Neural cell (in vitro differentiated cells): ENCODE results near the gene PPIF. TPM values are rescaled to one million over a fixed set of nuclear protein-coding genes. Genes with fewer than 3 reads are reported as not detected.

ENCODE experiments used
- H2AFZ ChIP-seq: fragments of 200-600, 300-800 bp; sonication (generic), shearing (Covaris generic); 2 replicates; pipeline ENCODE4 v1.6.0; 2014; ENCODE audit warnings: low read depth, mild to moderate bottlenecking, antibody characterized with exemption, low read length, moderate library complexity
- H3F3A ChIP-seq: fragments of 200-600 bp; shearing (Covaris generic); 2 replicates; pipeline ENCODE4 v1.6.1; 2016; ENCODE audit warnings: mild to moderate bottlenecking, moderate library complexity, mixed read lengths, antibody characterized with exemption, low read length; ENCODE audit not compliant: insufficient read depth, poor library complexity, severe bottlenecking
- H3K27ac ChIP-seq: fragments of 200-600, 300-800 bp; sonication (generic), shearing (Covaris generic); 2 replicates; pipeline ENCODE4 v1.5.1; 2014; ENCODE audit warnings: mild to moderate bottlenecking, low read length, moderate library complexity
- H3K27me3 ChIP-seq: fragments of 300-800, 200-600 bp; sonication (generic), shearing (Covaris generic); 2 replicates; pipeline ENCODE4 v1.6.0; 2014; ENCODE audit warnings: mild to moderate bottlenecking, low read depth, low read length, moderate library complexity; ENCODE audit not compliant: insufficient read depth
- H3K36me3 ChIP-seq: fragments of 300-800, 200-600 bp; sonication (generic), shearing (Covaris generic); 2 replicates; pipeline ENCODE4 v1.5.1; 2014; ENCODE audit warnings: mild to moderate bottlenecking, antibody characterized with exemption, low read length, moderate library complexity; ENCODE audit not compliant: insufficient read depth
- H3K4me2 ChIP-seq: fragments of 300-800, 200-600 bp; sonication (generic), shearing (Covaris generic); 2 replicates; pipeline ENCODE4 v1.6.0; 2014; ENCODE audit warnings: mild to moderate bottlenecking, low read length
- H3K4me3 ChIP-seq: fragments of 300-800, 200-600 bp; sonication (generic), shearing (Covaris generic); 2 replicates; pipeline ENCODE4 v1.5.1; 2014; ENCODE audit warnings: mild to moderate bottlenecking, low read length, moderate library complexity
- H3K79me2 ChIP-seq: fragments of 200-600 bp; shearing (Covaris generic); replicated peaks from 2 replicates; pipeline ENCODE4 v1.6.0; 2014; ENCODE audit warnings: mild to moderate bottlenecking, low read length, moderate library complexity; ENCODE audit not compliant: insufficient read depth
- H3K9ac ChIP-seq: fragments of 300-800, 200-600 bp; sonication (generic), shearing (Covaris generic); 2 replicates; pipeline ENCODE4 v1.6.1; 2016; ENCODE audit warnings: mild to moderate bottlenecking, low read length, mixed read lengths
- H3K9me2 ChIP-seq: fragments of 200-600 bp; shearing (Covaris generic); 2 replicates; pipeline ENCODE4 v1.6.1; 2016; ENCODE audit warnings: mild to moderate bottlenecking, low read length, mixed read lengths; ENCODE audit not compliant: insufficient read depth
- H3K9me3 ChIP-seq: fragments of 200-600, 300-800 bp; sonication (generic), shearing (Covaris generic); 2 replicates; pipeline ENCODE4 v1.6.1; 2016; ENCODE audit warnings: mild to moderate bottlenecking, mixed run types, low read length, moderate library complexity, mixed read lengths
- H4K20me1 ChIP-seq: fragments of 200-600 bp; shearing (Covaris generic); 2 replicates; pipeline ENCODE4 v1.6.1; 2016; ENCODE audit warnings: mild to moderate bottlenecking, mixed run types; ENCODE audit not compliant: insufficient read depth
- EP300 ChIP-seq: fragments of 450-650 bp; conservative IDR thresholded peaks from 2 replicates; pipeline ENCODE4 v1.6.1; 2014; ENCODE audit warnings: antibody characterized with exemption, mild to moderate bottlenecking, moderate library complexity; ENCODE audit not compliant: poor library complexity, severe bottlenecking
- EZH2 ChIP-seq: fragments of 200-600, 300-800 bp; shearing (Covaris generic), sonication (generic); IDR thresholded peaks from 2 replicates; pipeline ENCODE4 v1.6.1; 2014; ENCODE audit warnings: antibody characterized with exemption, low read length, borderline replicate concordance, mild to moderate bottlenecking; ENCODE audit not compliant: insufficient read depth, poor library complexity, severe bottlenecking
- MXI1 ChIP-seq: fragments of 450-650 bp; conservative IDR thresholded peaks from 2 replicates; pipeline ENCODE4 v1.6.1; 2014; ENCODE audit warnings: antibody characterized with exemption, mild to moderate bottlenecking; ENCODE audit not compliant: poor library complexity, severe bottlenecking
- POLR2AphosphoS5 ChIP-seq: IDR thresholded peaks from 2 replicates; pipeline ENCODE4 v1.6.1; 2012
- RAD21 ChIP-seq: fragments of 450-650 bp; conservative IDR thresholded peaks from 2 replicates; pipeline ENCODE4 v1.6.1; 2014; ENCODE audit warnings: antibody characterized with exemption, mild to moderate bottlenecking, moderate library complexity
- SMC3 ChIP-seq: fragments of 450-650 bp; conservative IDR thresholded peaks from 2 replicates; pipeline ENCODE4 v1.6.1; 2014; ENCODE audit warnings: antibody characterized with exemption, mild to moderate bottlenecking, moderate library complexity; ENCODE audit not compliant: poor library complexity
- TAF1 ChIP-seq: IDR thresholded peaks from 2 replicates; pipeline ENCODE4 v1.6.1; 2012; ENCODE audit warnings: low read depth
- polyA plus RNA-seq: library from polyadenylated mRNA; depleted of rRNA; stranded (reverse); fragments of >200 nt; gene quantifications from 2 replicates; pipeline ENCODE4 v1.2.3, GENCODE V29; 2014
- TF ChIP-seq, protein P1 (sequence below): IDR thresholded peaks from 2 replicates; pipeline ENCODE4 v1.6.1; 2012; ENCODE audit warnings: borderline replicate concordance
- TF ChIP-seq, protein P2 (sequence below): fragments of 450-650 bp; IDR thresholded peaks from 2 replicates; pipeline ENCODE4 v1.5.1; 2014; ENCODE audit warnings: antibody characterized with exemption, mild to moderate bottlenecking, moderate library complexity; ENCODE audit not compliant: poor library complexity, severe bottlenecking

Gene PPIF
- polyA plus RNA-seq, 1 donor from 2014 or later = 13.6 TPM

- no peaks in the 10 kb centered on the region for H3K79me2 ChIP-seq
- no peak overlapping the region for H3K9ac ChIP-seq
- no peak overlapping the region for H3K27ac ChIP-seq
These were observed 1.3 kb upstream of the PPIF start for GRCh38 chr10:79346012-79346340.

GRCh38 chr10:79346388-79347225, 662 bp upstream of the PPIF start:
- Histone ChIP-seq H2AFZ (no peak overlapping the region), H3K9me2 (no peaks in the 10 kb centered on the region), H3K27me3 (no peaks in the 10 kb centered on the region), H3K9me3 (no peaks in the 10 kb centered on the region), H3K36me3 (no peaks in the 10 kb centered on the region), H3K4me3 (peak overlapping the region; percentile 73), H3K4me2 (no peak overlapping the region), H3K79me2 (no peaks in the 10 kb centered on the region), H4K20me1 (no peaks in the 10 kb centered on the region), H3K27ac (no peak overlapping the region), H3F3A (no peaks in the 10 kb centered on the region), H3K9ac (peak overlapping the region; percentile 32)
- TF ChIP-seq SMC3 = no peak
- TF ChIP-seq, protein P1, sequence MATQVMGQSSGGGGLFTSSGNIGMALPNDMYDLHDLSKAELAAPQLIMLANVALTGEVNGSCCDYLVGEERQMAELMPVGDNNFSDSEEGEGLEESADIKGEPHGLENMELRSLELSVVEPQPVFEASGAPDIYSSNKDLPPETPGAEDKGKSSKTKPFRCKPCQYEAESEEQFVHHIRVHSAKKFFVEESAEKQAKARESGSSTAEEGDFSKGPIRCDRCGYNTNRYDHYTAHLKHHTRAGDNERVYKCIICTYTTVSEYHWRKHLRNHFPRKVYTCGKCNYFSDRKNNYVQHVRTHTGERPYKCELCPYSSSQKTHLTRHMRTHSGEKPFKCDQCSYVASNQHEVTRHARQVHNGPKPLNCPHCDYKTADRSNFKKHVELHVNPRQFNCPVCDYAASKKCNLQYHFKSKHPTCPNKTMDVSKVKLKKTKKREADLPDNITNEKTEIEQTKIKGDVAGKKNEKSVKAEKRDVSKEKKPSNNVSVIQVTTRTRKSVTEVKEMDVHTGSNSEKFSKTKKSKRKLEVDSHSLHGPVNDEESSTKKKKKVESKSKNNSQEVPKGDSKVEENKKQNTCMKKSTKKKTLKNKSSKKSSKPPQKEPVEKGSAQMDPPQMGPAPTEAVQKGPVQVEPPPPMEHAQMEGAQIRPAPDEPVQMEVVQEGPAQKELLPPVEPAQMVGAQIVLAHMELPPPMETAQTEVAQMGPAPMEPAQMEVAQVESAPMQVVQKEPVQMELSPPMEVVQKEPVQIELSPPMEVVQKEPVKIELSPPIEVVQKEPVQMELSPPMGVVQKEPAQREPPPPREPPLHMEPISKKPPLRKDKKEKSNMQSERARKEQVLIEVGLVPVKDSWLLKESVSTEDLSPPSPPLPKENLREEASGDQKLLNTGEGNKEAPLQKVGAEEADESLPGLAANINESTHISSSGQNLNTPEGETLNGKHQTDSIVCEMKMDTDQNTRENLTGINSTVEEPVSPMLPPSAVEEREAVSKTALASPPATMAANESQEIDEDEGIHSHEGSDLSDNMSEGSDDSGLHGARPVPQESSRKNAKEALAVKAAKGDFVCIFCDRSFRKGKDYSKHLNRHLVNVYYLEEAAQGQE = no peak
- TF ChIP-seq MXI1 = no peak
- no peak for TF ChIP-seq TAF1
- TF ChIP-seq POLR2AphosphoS5 = no peak
- no peak for TF ChIP-seq EZH2
- TF ChIP-seq EP300 = no peak
- TF ChIP-seq RAD21 = no peak
- TF ChIP-seq, protein P2, sequence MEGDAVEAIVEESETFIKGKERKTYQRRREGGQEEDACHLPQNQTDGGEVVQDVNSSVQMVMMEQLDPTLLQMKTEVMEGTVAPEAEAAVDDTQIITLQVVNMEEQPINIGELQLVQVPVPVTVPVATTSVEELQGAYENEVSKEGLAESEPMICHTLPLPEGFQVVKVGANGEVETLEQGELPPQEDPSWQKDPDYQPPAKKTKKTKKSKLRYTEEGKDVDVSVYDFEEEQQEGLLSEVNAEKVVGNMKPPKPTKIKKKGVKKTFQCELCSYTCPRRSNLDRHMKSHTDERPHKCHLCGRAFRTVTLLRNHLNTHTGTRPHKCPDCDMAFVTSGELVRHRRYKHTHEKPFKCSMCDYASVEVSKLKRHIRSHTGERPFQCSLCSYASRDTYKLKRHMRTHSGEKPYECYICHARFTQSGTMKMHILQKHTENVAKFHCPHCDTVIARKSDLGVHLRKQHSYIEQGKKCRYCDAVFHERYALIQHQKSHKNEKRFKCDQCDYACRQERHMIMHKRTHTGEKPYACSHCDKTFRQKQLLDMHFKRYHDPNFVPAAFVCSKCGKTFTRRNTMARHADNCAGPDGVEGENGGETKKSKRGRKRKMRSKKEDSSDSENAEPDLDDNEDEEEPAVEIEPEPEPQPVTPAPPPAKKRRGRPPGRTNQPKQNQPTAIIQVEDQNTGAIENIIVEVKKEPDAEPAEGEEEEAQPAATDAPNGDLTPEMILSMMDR = no peak

More at GRCh38 chr10:79346012-79346340, 1.3 kb upstream of the PPIF start:
- Histone ChIP-seq H3F3A (no peaks in the 10 kb centered on the region), H3K9me3 (no peaks in the 10 kb centered on the region), H3K4me2 (no peak overlapping the region), H2AFZ (no peak overlapping the region), H3K4me3 (no peak overlapping the region), H3K9me2 (no peaks in the 10 kb centered on the region), H3K27me3 (no peaks in the 10 kb centered on the region), H4K20me1 (no peaks in the 10 kb centered on the region), H3K36me3 (no peaks in the 10 kb centered on the region)
- TF ChIP-seq EZH2 = no peak
- no peak for TF ChIP-seq TAF1
- TF ChIP-seq POLR2AphosphoS5 = no peak
